Panc1 (cell line): ENCODE results near the gene STAM. TPM values are rescaled to one million over a fixed set of nuclear protein-coding genes. Genes with fewer than 3 reads are reported as not detected.

Experiments
- ATAC-seq: fragments of 200-7000 bp; cut with Tn5 transposase; 2 replicates; pipeline ENCODE4 v1.9.1; 2020; ENCODE audit warnings: mild to moderate bottlenecking, moderate library complexity
- BruUV-seq: library from RNA; stranded (reverse); fragments of 400-500 nt; replicated peaks from 2 replicates; lab custom pipeline; 2021; lab: Mats Ljungman, UMichigan
- CTCF ChIA-PET: fragments of 300-600 bp; sonication (Branson Sonifier 250); formaldehyde crosslinking; loops from one replicate; lab custom pipeline; 2022; ENCODE audit warnings: antibody characterized with exemption; lab: Charles Lee
- POLR2A ChIA-PET: fragments of 300-600 bp; sonication (Branson Sonifier 250); formaldehyde crosslinking; loops from one replicate; lab custom pipeline; 2022; ENCODE audit warnings: antibody characterized with exemption; lab: Charles Lee
- DNase-seq: peaks from one replicate; pipeline ENCODE4 v3.0.0-alpha.2; 2010; ENCODE audit warnings: low read depth, low spot score
- H3K27ac ChIP-seq: 2 replicates; pipeline ENCODE4 v1.5.1; 2011; ENCODE audit warnings: mild to moderate bottlenecking, low read length, inconsistent platforms
- H3K27me3 ChIP-seq: fragments of 200-500 bp; sonication (Bioruptor generic); 2 replicates; pipeline ENCODE4 v1.6.0; 2014; ENCODE audit warnings: low read length, inconsistent platforms; ENCODE audit not compliant: control insufficient read depth, insufficient read depth
- H3K36me3 ChIP-seq: fragments of 200-500 bp; sonication (Bioruptor generic); 2 replicates; pipeline ENCODE4 v1.5.1; 2014; ENCODE audit warnings: inconsistent platforms, mild to moderate bottlenecking, low read length, moderate library complexity; ENCODE audit not compliant: control insufficient read depth, insufficient read depth
- H3K4me1 ChIP-seq: 2 replicates; pipeline ENCODE4 v1.5.1; 2011; ENCODE audit warnings: inconsistent platforms, mild to moderate bottlenecking, low read length, moderate library complexity; ENCODE audit not compliant: control insufficient read depth, insufficient read depth
- H3K4me3 ChIP-seq, 2 experiments: 2 replicates each; pipeline ENCODE4 v1.5.1; 2011 to 2012; ENCODE audit warnings: low read depth in 2 of 2, low read length in 2 of 2, mild to moderate bottlenecking in 2 of 2, inconsistent platforms in 1 of 2, moderate library complexity in 1 of 2
- H3K9me3 ChIP-seq: fragments of 200-500 bp; sonication (Bioruptor generic); 2 replicates; pipeline ENCODE4 v1.5.1; 2014; ENCODE audit warnings: low read depth, mild to moderate bottlenecking, inconsistent platforms, low read length, moderate library complexity; ENCODE audit not compliant: control insufficient read depth, insufficient read depth
- CTCF ChIP-seq: fragments of 450-650 bp; IDR thresholded peaks from 2 replicates; pipeline ENCODE4 v1.5.1; 2017; ENCODE audit warnings: mild to moderate bottlenecking
- POLR2AphosphoS5 ChIP-seq: IDR thresholded peaks from 2 replicates; pipeline ENCODE4 v1.6.1; 2012; ENCODE audit warnings: mild to moderate bottlenecking, low read depth, low read length, moderate library complexity
- SIN3A ChIP-seq: IDR thresholded peaks from 2 replicates; pipeline ENCODE4 v1.6.1; 2012; ENCODE audit warnings: low read depth, mild to moderate bottlenecking, low read length, moderate library complexity, borderline replicate concordance; ENCODE audit not compliant: insufficient read depth
- TCF7L2 ChIP-seq: IDR thresholded peaks from 2 replicates; pipeline ENCODE4 v1.6.1; 2011; ENCODE audit warnings: mild to moderate bottlenecking, low read depth, low read length, inconsistent platforms
- in situ Hi-C: cut with HindIII; loops from 2 replicates; pipeline ENCODE4 v1.10.0; 2016; ENCODE audit warnings: low sequenced_read_pairs, low pct_unique_long_range_greater_than_20kb
- intact Hi-C: fragments of 100-400 bp; cut with micrococcal nuclease; formaldehyde crosslinking; loops from one replicate; pipeline ENCODE4 v1.10.0; 2022; ENCODE audit not compliant: unreplicated experiment
- total RNA-seq: library from RNA; stranded (reverse); gene quantifications from one replicate; pipeline ENCODE4 v1.2.1, GENCODE V29; 2021; ENCODE audit not compliant: unreplicated experiment
- TF ChIP-seq, protein P1 (sequence below), 2 experiments: IDR thresholded peaks; 2 replicates each; pipeline ENCODE4 v1.6.1; 2011 to 2012; ENCODE audit warnings: low read depth in 2 of 2, control low read depth in 1 of 2, low read length in 1 of 2, mild to moderate bottlenecking in 1 of 2, moderate library complexity in 1 of 2; ENCODE audit not compliant: insufficient read depth in 1 of 2

Gene STAM
- total RNA-seq, 1 experiment from 2014 or later, result 18.9 TPM

DNA sequence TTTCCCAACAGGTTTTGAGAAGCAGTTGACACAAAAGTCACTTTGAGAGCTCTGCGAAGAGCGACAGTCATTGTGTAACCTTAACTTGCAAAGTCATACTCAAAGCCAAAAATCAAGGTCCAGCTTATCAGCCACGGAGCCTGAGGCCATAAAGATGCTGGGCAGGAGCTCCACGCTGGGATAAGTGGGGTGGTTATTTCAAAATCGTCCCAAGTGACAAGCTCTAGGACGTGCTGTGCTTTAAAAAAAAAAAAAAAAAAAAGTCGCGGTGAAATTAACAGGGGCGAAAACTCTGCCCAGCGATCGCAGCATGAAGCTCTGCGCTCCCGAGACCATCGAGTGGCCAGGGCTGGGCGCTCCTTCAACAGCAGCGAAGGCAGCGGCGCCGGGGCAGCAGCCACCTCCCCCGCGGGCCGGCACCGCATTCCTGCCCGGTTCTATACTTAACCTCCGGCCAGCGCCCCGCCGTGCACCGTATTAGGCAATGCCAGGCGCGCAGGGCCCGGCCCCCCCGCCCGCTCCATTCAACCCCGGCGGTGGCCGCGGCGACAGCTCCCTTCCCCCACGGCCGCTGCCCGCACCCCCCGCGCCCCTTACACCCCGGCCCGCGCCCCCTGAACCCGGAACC, 27.4 kb upstream of the STAM start:
- Histone ChIP-seq H3K4me3 (peak overlapping the region; percentile 66 to 80), H3K9me3 (no peaks in the 10 kb centered on the region), H3K27me3 (no peaks in the 10 kb centered on the region), H3K27ac (peak overlapping the region; percentile 84), H3K4me1 (no peaks in the 10 kb centered on the region), H3K36me3 (no peaks in the 10 kb centered on the region; the same call in 1 of the 2 replicates)
- ATAC-seq (peak; percentile 81), DNase-seq (no peak)
- no TSS peak for BruUV-seq
- TF ChIP-seq CTCF (no peak), TCF7L2 (no peak), SIN3A (no peak), POLR2AphosphoS5 (no peak)
- TF ChIP-seq, protein P1, sequence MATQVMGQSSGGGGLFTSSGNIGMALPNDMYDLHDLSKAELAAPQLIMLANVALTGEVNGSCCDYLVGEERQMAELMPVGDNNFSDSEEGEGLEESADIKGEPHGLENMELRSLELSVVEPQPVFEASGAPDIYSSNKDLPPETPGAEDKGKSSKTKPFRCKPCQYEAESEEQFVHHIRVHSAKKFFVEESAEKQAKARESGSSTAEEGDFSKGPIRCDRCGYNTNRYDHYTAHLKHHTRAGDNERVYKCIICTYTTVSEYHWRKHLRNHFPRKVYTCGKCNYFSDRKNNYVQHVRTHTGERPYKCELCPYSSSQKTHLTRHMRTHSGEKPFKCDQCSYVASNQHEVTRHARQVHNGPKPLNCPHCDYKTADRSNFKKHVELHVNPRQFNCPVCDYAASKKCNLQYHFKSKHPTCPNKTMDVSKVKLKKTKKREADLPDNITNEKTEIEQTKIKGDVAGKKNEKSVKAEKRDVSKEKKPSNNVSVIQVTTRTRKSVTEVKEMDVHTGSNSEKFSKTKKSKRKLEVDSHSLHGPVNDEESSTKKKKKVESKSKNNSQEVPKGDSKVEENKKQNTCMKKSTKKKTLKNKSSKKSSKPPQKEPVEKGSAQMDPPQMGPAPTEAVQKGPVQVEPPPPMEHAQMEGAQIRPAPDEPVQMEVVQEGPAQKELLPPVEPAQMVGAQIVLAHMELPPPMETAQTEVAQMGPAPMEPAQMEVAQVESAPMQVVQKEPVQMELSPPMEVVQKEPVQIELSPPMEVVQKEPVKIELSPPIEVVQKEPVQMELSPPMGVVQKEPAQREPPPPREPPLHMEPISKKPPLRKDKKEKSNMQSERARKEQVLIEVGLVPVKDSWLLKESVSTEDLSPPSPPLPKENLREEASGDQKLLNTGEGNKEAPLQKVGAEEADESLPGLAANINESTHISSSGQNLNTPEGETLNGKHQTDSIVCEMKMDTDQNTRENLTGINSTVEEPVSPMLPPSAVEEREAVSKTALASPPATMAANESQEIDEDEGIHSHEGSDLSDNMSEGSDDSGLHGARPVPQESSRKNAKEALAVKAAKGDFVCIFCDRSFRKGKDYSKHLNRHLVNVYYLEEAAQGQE (IDR thresholded peaks at IDR 0.05; ENCODE audit: insufficient read depth in 1 of 2, low read depth in 2 of 2, low read length in 1 of 2), result no peak
- intact Hi-C loops (no loop called here), in situ Hi-C loops (no loop called here)
- POLR2A ChIA-PET, result interaction anchor here (0.6 kb wide), 2 partner anchors 600 to 1369 kb away, joined by 4 to 9 read pairs; no protein-coding TSS in a partner anchor
- CTCF ChIA-PET, result interaction anchor here (0.5 to 0.7 kb wide), 3 partner anchors 102 to 794 kb away, joined by 3 to 9 read pairs (median 5); no protein-coding TSS in a partner anchor

GRCh38 chr10:17617031-17617911, 26.7 kb upstream of the STAM start, which contains the start of gene HACD1:
TSS of gene HACD1 (minus strand) at chr10:17617374. CDS start at chr10:17617339, 35 bp downstream.
- BruUV-seq, result no TSS peak
- peak within 1 kb of the TSS; percentile 84 for H3K27ac ChIP-seq
- H3K36me3 ChIP-seq, result no peaks in the 10 kb centered on the region
- peak within 1 kb of the TSS; percentile 66 to 80 for H3K4me3 ChIP-seq
- TF ChIP-seq CTCF (peak; percentile 61), TCF7L2 (no peak), POLR2AphosphoS5 (peak; percentile 49; the same call in 1 of the 2 replicates), SIN3A (peak; percentile 28; the same call in 1 of the 2 replicates)
- intact Hi-C loops (no loop called here), in situ Hi-C loops (no loop called here)
- DNase-seq (no peak), ATAC-seq (peak; percentile 93)
- H3K9me3 ChIP-seq, result no peaks in the 10 kb centered on the region
- POLR2A ChIA-PET, result interaction anchor here (0.6 kb wide), 2 partner anchors 599 to 1368 kb away, joined by 4 to 9 read pairs; no protein-coding TSS in a partner anchor
- no peaks in the 10 kb centered on the region for H3K27me3 ChIP-seq
- CTCF ChIA-PET, result interaction anchor here (0.6 kb wide), 1 partner anchor 599 kb away, joined by 5 read pairs; no protein-coding TSS in a partner anchor
- H3K4me1 ChIP-seq, result no peaks in the 10 kb centered on the region
